Transverse colon (tissue), 3 donors: ENCODE data around the gene B4GALT2.

Source experiments
- EP300 ChIP-seq: sonication (generic); formaldehyde crosslinking; IDR thresholded peaks from one replicate; pipeline ENCODE4 v1.6.1; 2017; ENCODE audit warnings: antibody characterized with exemption, low read depth
- POLR2A ChIP-seq: fragments of 450-650 bp; IDR thresholded peaks from one replicate; pipeline ENCODE4 v1.6.1; 2016; ENCODE audit warnings: antibody characterized with exemption, mild to moderate bottlenecking, moderate library complexity
- TF ChIP-seq, protein P1 (sequence below), 5 experiments: fragments of 200-600 bp in 3 of 5; fragments of 450-650 bp in 2 of 5; sonication (generic) in 3 of 5; IDR thresholded peaks; 1 replicate in 2 of 5; 2 replicates in 3 of 5; pipeline ENCODE4 v1.5.1; 2016 to 2017; ENCODE audit warnings: antibody characterized with exemption in 5 of 5, inconsistent platforms in 3 of 5, mild to moderate bottlenecking in 2 of 5, moderate library complexity in 1 of 5

DNA sequence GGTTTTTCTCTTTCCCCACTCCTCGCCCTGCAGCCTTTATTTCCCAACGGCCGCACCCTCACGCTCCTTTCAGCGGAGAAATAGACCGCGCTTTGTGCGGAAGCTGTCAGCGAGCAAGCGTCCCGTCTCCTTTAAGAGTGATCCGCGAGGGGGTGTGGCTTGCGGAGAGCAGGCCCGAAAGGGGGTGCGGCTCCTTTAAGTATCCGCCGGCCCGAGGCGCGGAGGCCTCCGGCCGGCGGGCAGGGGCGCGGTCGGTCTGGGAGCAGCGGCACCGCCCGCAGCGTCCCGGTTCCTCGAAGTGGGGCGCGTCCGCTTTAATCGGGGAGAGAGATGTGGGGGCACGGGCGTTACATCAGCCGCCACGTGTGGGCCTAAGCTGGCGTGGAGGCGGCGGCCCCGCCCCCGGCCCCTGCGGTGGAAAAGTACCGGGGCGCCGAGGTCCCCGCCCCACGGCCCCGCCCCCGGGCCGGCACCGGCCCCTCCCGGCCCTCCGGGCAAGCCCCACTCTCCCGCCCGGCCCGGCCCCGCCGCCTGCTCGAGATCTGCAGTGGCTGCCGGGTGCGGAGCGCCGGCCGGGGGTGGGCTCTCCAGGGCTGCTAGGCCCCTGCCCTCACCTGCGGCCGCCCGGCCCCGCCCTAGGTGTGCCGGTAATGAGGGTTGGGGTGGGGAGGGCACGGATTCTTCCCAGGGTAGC is 51.0 kb downstream of the B4GALT2 start:
- TF ChIP-seq EP300 (peak; percentile 2), POLR2A (peak; percentile 37)
- TF ChIP-seq, protein P1, sequence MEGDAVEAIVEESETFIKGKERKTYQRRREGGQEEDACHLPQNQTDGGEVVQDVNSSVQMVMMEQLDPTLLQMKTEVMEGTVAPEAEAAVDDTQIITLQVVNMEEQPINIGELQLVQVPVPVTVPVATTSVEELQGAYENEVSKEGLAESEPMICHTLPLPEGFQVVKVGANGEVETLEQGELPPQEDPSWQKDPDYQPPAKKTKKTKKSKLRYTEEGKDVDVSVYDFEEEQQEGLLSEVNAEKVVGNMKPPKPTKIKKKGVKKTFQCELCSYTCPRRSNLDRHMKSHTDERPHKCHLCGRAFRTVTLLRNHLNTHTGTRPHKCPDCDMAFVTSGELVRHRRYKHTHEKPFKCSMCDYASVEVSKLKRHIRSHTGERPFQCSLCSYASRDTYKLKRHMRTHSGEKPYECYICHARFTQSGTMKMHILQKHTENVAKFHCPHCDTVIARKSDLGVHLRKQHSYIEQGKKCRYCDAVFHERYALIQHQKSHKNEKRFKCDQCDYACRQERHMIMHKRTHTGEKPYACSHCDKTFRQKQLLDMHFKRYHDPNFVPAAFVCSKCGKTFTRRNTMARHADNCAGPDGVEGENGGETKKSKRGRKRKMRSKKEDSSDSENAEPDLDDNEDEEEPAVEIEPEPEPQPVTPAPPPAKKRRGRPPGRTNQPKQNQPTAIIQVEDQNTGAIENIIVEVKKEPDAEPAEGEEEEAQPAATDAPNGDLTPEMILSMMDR (IDR thresholded peaks at IDR 0.05), result no peak
